Measurements from ENCODE around the gene DACH1. TPM values are rescaled to one million over a fixed set of nuclear protein-coding genes. Genes with fewer than 3 reads are reported as not detected.

Gene DACH1
- total and polyA plus RNA-seq, 2 of the 13 experiments (the other 11 are each of a cell fraction or from before 2014, with no cell fraction given) = not detected

DNA sequence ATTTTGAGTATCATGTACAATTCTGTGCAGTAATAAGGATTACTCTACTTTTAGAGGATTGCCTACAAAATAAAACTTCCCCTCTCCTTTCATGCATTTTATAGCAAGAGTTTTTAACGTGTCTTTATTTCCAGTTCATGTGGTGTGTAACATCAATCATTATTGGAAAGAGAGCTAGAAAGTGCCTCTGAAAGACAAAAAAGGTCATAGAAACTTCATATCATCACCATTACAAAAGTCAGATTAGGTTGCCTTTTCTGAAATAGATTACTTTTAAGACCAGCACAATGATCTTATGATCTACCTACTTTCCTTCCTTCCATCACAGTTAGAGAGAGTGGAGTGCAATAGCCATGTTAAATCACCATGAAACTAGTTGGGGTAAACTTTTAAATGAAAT, 12.6 kb downstream of the DACH1 start:
- BruUV-seq (replicated peaks) = no TSS peak
- Histone ChIP-seq H3K9me3 (ENCODE audit: low read length) (no peaks in the 10 kb centered on the region), H3K79me2 (ENCODE audit: insufficient read depth, low read length) (no peaks in the 10 kb centered on the region), H3K4me3 (replicated peaks in 1 of 3; ENCODE audit: insufficient read depth in 1 of 3, low read depth in 2 of 3, low read length in 3 of 3) (no peak overlapping the region), H3K27me3 (ENCODE audit: control insufficient read depth in 1 of 2, insufficient read depth in 2 of 2, low read length in 2 of 2) (no peaks in the 10 kb centered on the region), H3K36me3 (replicated peaks in 1 of 2; ENCODE audit: control insufficient read depth in 1 of 2, insufficient read depth in 2 of 2, low read length in 2 of 2) (no peaks in the 10 kb centered on the region), H2AFZ (ENCODE audit: low read length) (no peak overlapping the region), H3K4me1 (ENCODE audit: insufficient read depth, low read length) (no peaks in the 10 kb centered on the region), H3K4me2 (ENCODE audit: low read depth, low read length) (no peak overlapping the region), H3K27ac (ENCODE audit: extremely low read length, insufficient read depth, low read length) (no peak overlapping the region), H3K9ac (ENCODE audit: insufficient read depth, low read depth, low read length) (no peak overlapping the region), H4K20me1 (ENCODE audit: insufficient read depth, low read length) (no peaks in the 10 kb centered on the region)
- ChIA-PET POLR2A (no interaction called here), CTCF (ENCODE audit: low intra/inter-chr PET ratio, low total read pairs) (no interaction called here)
- no peak for FAIRE-seq
- TF ChIP-seq ZMYM3 (CRISPR knock-in tag; IDR thresholded peaks at IDR 0.05) (no peak), TBP (CRISPR knock-in tag; IDR thresholded peaks at IDR 0.05) (no peak), ZNF781 (CRISPR knock-in tag; IDR thresholded peaks at IDR 0.05; ENCODE audit: borderline replicate concordance, not compliant biosample characterization) (no peak), SSRP1 (CRISPR knock-in tag; IDR thresholded peaks at IDR 0.05) (no peak), NR2F1 (CRISPR knock-in tag; IDR thresholded peaks at IDR 0.05) (no peak), ZNF768 (CRISPR knock-in tag; IDR thresholded peaks at IDR 0.05) (no peak), ZFP90 (CRISPR knock-in tag; IDR thresholded peaks at IDR 0.05; ENCODE audit: borderline replicate concordance) (no peak), ZSCAN20 (CRISPR knock-in tag; IDR thresholded peaks at IDR 0.05; ENCODE audit: borderline replicate concordance) (no peak), KLF11 (CRISPR knock-in tag; IDR thresholded peaks at IDR 0.05) (no peak), SNRNP70 (IDR thresholded peaks at IDR 0.05; ENCODE audit: low read depth, low read length) (no peak)
- TF ChIP-seq, protein P1, sequence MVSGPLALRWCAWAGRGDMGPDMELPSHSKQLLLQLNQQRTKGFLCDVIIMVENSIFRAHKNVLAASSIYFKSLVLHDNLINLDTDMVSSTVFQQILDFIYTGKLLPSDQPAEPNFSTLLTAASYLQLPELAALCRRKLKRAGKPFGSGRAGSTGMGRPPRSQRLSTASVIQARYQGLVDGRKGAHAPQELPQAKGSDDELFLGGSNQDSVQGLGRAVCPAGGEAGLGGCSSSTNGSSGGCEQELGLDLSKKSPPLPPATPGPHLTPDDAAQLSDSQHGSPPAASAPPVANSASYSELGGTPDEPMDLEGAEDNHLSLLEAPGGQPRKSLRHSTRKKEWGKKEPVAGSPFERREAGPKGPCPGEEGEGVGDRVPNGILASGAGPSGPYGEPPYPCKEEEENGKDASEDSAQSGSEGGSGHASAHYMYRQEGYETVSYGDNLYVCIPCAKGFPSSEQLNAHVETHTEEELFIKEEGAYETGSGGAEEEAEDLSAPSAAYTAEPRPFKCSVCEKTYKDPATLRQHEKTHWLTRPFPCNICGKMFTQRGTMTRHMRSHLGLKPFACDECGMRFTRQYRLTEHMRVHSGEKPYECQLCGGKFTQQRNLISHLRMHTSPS (CRISPR knock-in tag; IDR thresholded peaks at IDR 0.05; ENCODE audit: low read depth) = no peak
- TF ChIP-seq, protein P2, sequence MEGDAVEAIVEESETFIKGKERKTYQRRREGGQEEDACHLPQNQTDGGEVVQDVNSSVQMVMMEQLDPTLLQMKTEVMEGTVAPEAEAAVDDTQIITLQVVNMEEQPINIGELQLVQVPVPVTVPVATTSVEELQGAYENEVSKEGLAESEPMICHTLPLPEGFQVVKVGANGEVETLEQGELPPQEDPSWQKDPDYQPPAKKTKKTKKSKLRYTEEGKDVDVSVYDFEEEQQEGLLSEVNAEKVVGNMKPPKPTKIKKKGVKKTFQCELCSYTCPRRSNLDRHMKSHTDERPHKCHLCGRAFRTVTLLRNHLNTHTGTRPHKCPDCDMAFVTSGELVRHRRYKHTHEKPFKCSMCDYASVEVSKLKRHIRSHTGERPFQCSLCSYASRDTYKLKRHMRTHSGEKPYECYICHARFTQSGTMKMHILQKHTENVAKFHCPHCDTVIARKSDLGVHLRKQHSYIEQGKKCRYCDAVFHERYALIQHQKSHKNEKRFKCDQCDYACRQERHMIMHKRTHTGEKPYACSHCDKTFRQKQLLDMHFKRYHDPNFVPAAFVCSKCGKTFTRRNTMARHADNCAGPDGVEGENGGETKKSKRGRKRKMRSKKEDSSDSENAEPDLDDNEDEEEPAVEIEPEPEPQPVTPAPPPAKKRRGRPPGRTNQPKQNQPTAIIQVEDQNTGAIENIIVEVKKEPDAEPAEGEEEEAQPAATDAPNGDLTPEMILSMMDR (CRISPR knock-in tag; IDR thresholded peaks at IDR 0.05) = no peak
- TF ChIP-seq, protein P3, sequence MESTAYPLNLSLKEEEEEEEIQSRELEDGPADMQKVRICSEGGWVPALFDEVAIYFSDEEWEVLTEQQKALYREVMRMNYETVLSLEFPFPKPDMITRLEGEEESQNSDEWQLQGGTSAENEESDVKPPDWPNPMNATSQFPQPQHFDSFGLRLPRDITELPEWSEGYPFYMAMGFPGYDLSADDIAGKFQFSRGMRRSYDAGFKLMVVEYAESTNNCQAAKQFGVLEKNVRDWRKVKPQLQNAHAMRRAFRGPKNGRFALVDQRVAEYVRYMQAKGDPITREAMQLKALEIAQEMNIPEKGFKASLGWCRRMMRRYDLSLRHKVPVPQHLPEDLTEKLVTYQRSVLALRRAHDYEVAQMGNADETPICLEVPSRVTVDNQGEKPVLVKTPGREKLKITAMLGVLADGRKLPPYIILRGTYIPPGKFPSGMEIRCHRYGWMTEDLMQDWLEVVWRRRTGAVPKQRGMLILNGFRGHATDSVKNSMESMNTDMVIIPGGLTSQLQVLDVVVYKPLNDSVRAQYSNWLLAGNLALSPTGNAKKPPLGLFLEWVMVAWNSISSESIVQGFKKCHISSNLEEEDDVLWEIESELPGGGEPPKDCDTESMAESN (CRISPR knock-in tag; conservative IDR thresholded peaks at IDR 0.05) = no peak
- in situ Hi-C loops (cut with HindIII; ENCODE audit: extremely low pct_ligation_motif_present, low pct_unique_long_range_greater_than_20kb) = no loop called here
- DNase-seq (ENCODE audit: low spot score) = no peak
- intact Hi-C loops (cut with micrococcal nuclease; ENCODE audit: unreplicated experiment) = no loop called here
- no peak for ATAC-seq
- WGBS (ENCODE audit: low lambda C conversion rate) = 0% methylated on average over 1 of the region's 1 CpG

Data from HepG2 (cell line).